Keratinocyte (primary cell): ENCODE measurements around the gene WDSUB1. TPM values are rescaled to one million over a fixed set of nuclear protein-coding genes. Genes with fewer than 3 reads are reported as not detected.

Experiments
- DNase-seq: peaks from one replicate; pipeline ENCODE4 v3.0.0-alpha.2; 2011; ENCODE audit warnings: low read depth, missing footprints, low spot score
- FAIRE-seq: peaks from 2 replicates; lab custom pipeline; 2011; peaks lifted over from hg19 to GRCh38; lab: Jason Lieb, UNC
- H2AFZ ChIP-seq: 2 replicates; pipeline ENCODE4 v1.6.0; 2012; ENCODE audit warnings: low read length, control low read depth, inconsistent platforms; ENCODE audit not compliant: control insufficient read depth
- H3K27ac ChIP-seq: 2 replicates; pipeline ENCODE4 v1.5.1; 2011; ENCODE audit warnings: low read length; ENCODE audit not compliant: control insufficient read depth, insufficient read depth
- H3K27me3 ChIP-seq: 3 replicates; pipeline ENCODE4 v1.6.0; 2011; ENCODE audit warnings: low read length; ENCODE audit not compliant: control insufficient read depth, insufficient read depth; ENCODE audit errors: extremely low read depth
- H3K36me3 ChIP-seq, 2 experiments: 2 replicates in 1 of 2; 3 replicates in 1 of 2; pipeline ENCODE4 v1.5.1; 2011; ENCODE audit warnings: low read length in 2 of 2, mild to moderate bottlenecking in 1 of 2; ENCODE audit not compliant: control insufficient read depth in 2 of 2, insufficient read depth in 2 of 2; ENCODE audit errors: extremely low read depth in 1 of 2
- H3K4me1 ChIP-seq: 3 replicates; pipeline ENCODE4 v1.5.1; 2011; ENCODE audit warnings: low read length; ENCODE audit not compliant: control insufficient read depth, insufficient read depth; ENCODE audit errors: extremely low read depth
- H3K4me2 ChIP-seq: 3 replicates; pipeline ENCODE4 v1.6.0; 2011; ENCODE audit warnings: low read depth, low read length; ENCODE audit not compliant: control insufficient read depth, insufficient read depth; ENCODE audit errors: extremely low read depth
- H3K4me3 ChIP-seq, 3 experiments: fragments of 200-600 bp in 1 of 3; sonication (generic) in 1 of 3; 2 replicates in 2 of 3; 3 replicates in 1 of 3; pipeline ENCODE4 v1.5.1; 2011 to 2016; ENCODE audit warnings: low read length in 3 of 3, mild to moderate bottlenecking in 3 of 3, control low read depth in 2 of 3, inconsistent platforms in 1 of 3, low read depth in 1 of 3, mixed read lengths in 1 of 3, mixed run types in 1 of 3, moderate library complexity in 1 of 3; ENCODE audit not compliant: control insufficient read depth in 2 of 3, insufficient read depth in 2 of 3; ENCODE audit errors: extremely low read depth in 1 of 3
- H3K79me2 ChIP-seq: 2 replicates; pipeline ENCODE4 v1.6.0; 2012; ENCODE audit warnings: low read length; ENCODE audit not compliant: control insufficient read depth, insufficient read depth
- H3K9ac ChIP-seq: 3 replicates; pipeline ENCODE4 v1.6.0; 2011; ENCODE audit warnings: low read length; ENCODE audit not compliant: control insufficient read depth, insufficient read depth; ENCODE audit errors: extremely low read depth
- H3K9me1 ChIP-seq: 3 replicates; pipeline ENCODE4 v1.6.0; 2011; ENCODE audit warnings: low read length; ENCODE audit not compliant: control insufficient read depth, insufficient read depth; ENCODE audit errors: extremely low read depth
- H3K9me3 ChIP-seq: 2 replicates; pipeline ENCODE4 v1.5.1; 2012; ENCODE audit warnings: low read depth, low read length; ENCODE audit not compliant: control insufficient read depth
- H4K20me1 ChIP-seq: 3 replicates; pipeline ENCODE4 v1.6.0; 2011; ENCODE audit warnings: low read length; ENCODE audit not compliant: control insufficient read depth, insufficient read depth; ENCODE audit errors: extremely low read depth
- CTCF ChIP-seq, 3 experiments: IDR thresholded peaks in 1 of 3; conservative IDR thresholded peaks in 1 of 3; optimal IDR thresholded peaks in 1 of 3; 2 replicates in 2 of 3; 3 replicates in 1 of 3; pipeline versions ENCODE3 to v1.5.1; 2011; ENCODE audit warnings: low read length in 3 of 3, mild to moderate bottlenecking in 3 of 3, moderate library complexity in 2 of 3, control low read depth in 1 of 3, inconsistent platforms in 1 of 3; ENCODE audit not compliant: insufficient read depth in 2 of 3; ENCODE audit errors: extremely low read depth in 1 of 3
- EZH2 ChIP-seq: IDR thresholded peaks from one replicate; pipeline ENCODE4 v1.6.1; 2012; ENCODE audit warnings: inconsistent platforms, mild to moderate bottlenecking, low read length, moderate library complexity
- dilution Hi-C: fragments of 300-500 bp; cut with MboI; formaldehyde crosslinking; loops from one replicate; pipeline ENCODE4 v1.7.0; 2020; ENCODE audit warnings: low sequenced_read_pairs; ENCODE audit not compliant: extremely low pct_ligation_motif_present
- polyA plus RNA-seq, 5 experiments: library from polyadenylated mRNA; depleted of rRNA in 3 of 5; stranded (reverse) in 3 of 5; stranded (forward) in 1 of 5; unstranded in 1 of 5; fragments of >200 nt; gene quantifications; 1 replicate in 1 of 5; 2 replicates in 3 of 5; 3 replicates in 1 of 5; pipeline versions ENCODE4 v1.2.1 to v1.2.3, GENCODE V29; 2011 to 2012; ENCODE audit warnings: missing spikeins in 2 of 5, low read depth in 1 of 5, low replicate concordance in 1 of 5

The WDSUB1 gene
- polyA plus RNA-seq, 1 donor (not counting 4 experiments of a cell fraction or from before 2014, with no cell fraction given): 4.0 TPM

DNA sequence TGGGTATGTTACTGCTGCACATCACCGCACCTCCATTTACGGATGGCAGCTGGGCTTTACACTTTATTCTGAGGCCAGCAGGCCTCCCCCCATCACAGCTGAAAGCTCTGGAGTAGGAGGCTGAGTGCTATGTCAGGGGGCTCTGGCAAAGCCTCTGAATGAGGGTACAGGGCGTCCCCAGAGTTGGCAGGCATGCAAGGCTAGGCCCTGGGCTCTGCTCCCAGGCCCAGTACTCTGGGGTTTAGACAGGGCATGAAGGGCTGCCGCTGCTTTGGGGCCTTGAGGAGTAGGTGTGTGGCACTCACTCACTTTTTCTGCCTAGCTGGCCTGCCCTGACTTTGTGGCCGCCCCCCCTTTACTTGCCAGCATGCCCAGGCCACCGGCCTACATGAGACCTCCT, 90.8 kb downstream of the WDSUB1 start:
- H3K27ac ChIP-seq: no peak overlapping the region
- H3K4me1 ChIP-seq: no peaks in the 10 kb centered on the region
- H3K9me3 ChIP-seq: no peaks in the 10 kb centered on the region
- dilution Hi-C loops: no loop called here
- H2AFZ ChIP-seq: no peak overlapping the region
- H3K4me3 ChIP-seq: no peak overlapping the region
- TF ChIP-seq CTCF (optimal IDR thresholded peaks at IDR 0.05 in 1 of 3, IDR thresholded peaks at IDR 0.05 in 1 of 3, conservative IDR thresholded peaks at IDR 0.05 in 1 of 3; ENCODE audit: extremely low read depth in 1 of 3, insufficient read depth in 2 of 3, low read length in 3 of 3) (no peak), EZH2 (no peak)
- peaks cover 31 to 39% of the 10 kb centered on the region in 2 experiments for H3K36me3 ChIP-seq
- H3K4me2 ChIP-seq: no peak overlapping the region
- no peaks in the 10 kb centered on the region for H3K27me3 ChIP-seq
- no peaks in the 10 kb centered on the region for H3K9me1 ChIP-seq
- no peaks in the 10 kb centered on the region for H3K79me2 ChIP-seq
- no peaks in the 10 kb centered on the region for H4K20me1 ChIP-seq
- DNase-seq: no peak
- no peak overlapping the region for H3K9ac ChIP-seq
- FAIRE-seq: no peak

- TF ChIP-seq EZH2 (no peak), CTCF (optimal IDR thresholded peaks at IDR 0.05 in 1 of 3, IDR thresholded peaks at IDR 0.05 in 1 of 3, conservative IDR thresholded peaks at IDR 0.05 in 1 of 3; ENCODE audit: extremely low read depth in 1 of 3, insufficient read depth in 2 of 3, low read length in 3 of 3) (no peak)
- H3K4me2 ChIP-seq: no peak overlapping the region
- H3K27me3 ChIP-seq: no peaks in the 10 kb centered on the region
- FAIRE-seq (no peak), DNase-seq (no peak)
- H3K27ac ChIP-seq: no peak overlapping the region
- H3K36me3 ChIP-seq: peaks cover 36 to 39% of the 10 kb centered on the region in 2 experiments
- H3K79me2 ChIP-seq: no peaks in the 10 kb centered on the region
- H3K4me1 ChIP-seq: no peaks in the 10 kb centered on the region
- no peaks in the 10 kb centered on the region for H3K9me3 ChIP-seq
- dilution Hi-C loops: no loop called here
- no peak overlapping the region for H2AFZ ChIP-seq
- no peak overlapping the region for H3K4me3 ChIP-seq
- H3K9me1 ChIP-seq: no peaks in the 10 kb centered on the region
- no peak overlapping the region for H3K9ac ChIP-seq
- no peaks in the 10 kb centered on the region for H4K20me1 ChIP-seq
These were observed 92.3 kb downstream of the WDSUB1 start for GRCh38 chr2:159194241-159194640.
